Lower lobe of right lung (tissue), 2 donors: ENCODE measurements around the gene PIP5K1B. TPM values are rescaled to one million over a fixed set of nuclear protein-coding genes. Genes with fewer than 3 reads are reported as not detected.

ENCODE experiments used
- ATAC-seq, 2 donors: fragments of 200-7000 bp; cut with Tn5 transposase; one replicate each; pipeline ENCODE4 v1.9.1; 2020 to 2022; ENCODE audit warnings: mild to moderate bottlenecking in 2 of 2, moderate library complexity in 2 of 2
- DNase-seq: peaks from one replicate; pipeline ENCODE4 v3.0.0-alpha.2; 2020
- H3K27ac ChIP-seq: fragments of 200-600 bp; one replicate; pipeline ENCODE4 v1.8.0; 2022
- H3K27me3 ChIP-seq: fragments of 200-600 bp; one replicate; pipeline ENCODE4 v1.8.0; 2022; ENCODE audit warnings: low read depth
- H3K36me3 ChIP-seq: fragments of 200-600 bp; one replicate; pipeline ENCODE4 v1.8.0; 2022; ENCODE audit warnings: mild to moderate bottlenecking
- H3K4me1 ChIP-seq: fragments of 200-600 bp; one replicate; pipeline ENCODE4 v1.8.0; 2022
- H3K4me3 ChIP-seq: fragments of 200-600 bp; one replicate; pipeline ENCODE4 v1.8.0; 2022; ENCODE audit warnings: mild to moderate bottlenecking
- H3K9me3 ChIP-seq: fragments of 200-600 bp; one replicate; pipeline ENCODE4 v1.8.0; 2022
- intact Hi-C: fragments of 100-400 bp; cut with DNase I; formaldehyde crosslinking; loops from one replicate; pipeline ENCODE4 v1.11.0; 2022
- total RNA-seq: library from RNA; stranded (reverse); fragmentation: NEBNext Ultra II Directional; extraction: Animal tissue kit (Norgen Biotek cat#: 25700); gene quantifications from one replicate; pipeline ENCODE4 v1.2.1, GENCODE V29; 2021
- TF ChIP-seq, protein P1 (sequence below): fragments of 200-600 bp; IDR thresholded peaks from one replicate; pipeline ENCODE4 v1.8.0; 2022; ENCODE audit warnings: antibody characterized with exemption, mild to moderate bottlenecking
- donor health status: DM: no; HTN: yes; CAD: no; lungs with severe emphysema.

The PIP5K1B gene
- total RNA-seq, 1 donor from 2014 or later, result 35.9 TPM

- H3K36me3 ChIP-seq, result no peaks in the 10 kb centered on the region
- peaks cover 19% of the 10 kb centered on the region for H3K4me1 ChIP-seq
- no peak for DNase-seq
- no peaks in the 10 kb centered on the region for H3K9me3 ChIP-seq
- ATAC-seq, result no peak
- intact Hi-C loops, result no loop called here
- TF ChIP-seq, protein P1, sequence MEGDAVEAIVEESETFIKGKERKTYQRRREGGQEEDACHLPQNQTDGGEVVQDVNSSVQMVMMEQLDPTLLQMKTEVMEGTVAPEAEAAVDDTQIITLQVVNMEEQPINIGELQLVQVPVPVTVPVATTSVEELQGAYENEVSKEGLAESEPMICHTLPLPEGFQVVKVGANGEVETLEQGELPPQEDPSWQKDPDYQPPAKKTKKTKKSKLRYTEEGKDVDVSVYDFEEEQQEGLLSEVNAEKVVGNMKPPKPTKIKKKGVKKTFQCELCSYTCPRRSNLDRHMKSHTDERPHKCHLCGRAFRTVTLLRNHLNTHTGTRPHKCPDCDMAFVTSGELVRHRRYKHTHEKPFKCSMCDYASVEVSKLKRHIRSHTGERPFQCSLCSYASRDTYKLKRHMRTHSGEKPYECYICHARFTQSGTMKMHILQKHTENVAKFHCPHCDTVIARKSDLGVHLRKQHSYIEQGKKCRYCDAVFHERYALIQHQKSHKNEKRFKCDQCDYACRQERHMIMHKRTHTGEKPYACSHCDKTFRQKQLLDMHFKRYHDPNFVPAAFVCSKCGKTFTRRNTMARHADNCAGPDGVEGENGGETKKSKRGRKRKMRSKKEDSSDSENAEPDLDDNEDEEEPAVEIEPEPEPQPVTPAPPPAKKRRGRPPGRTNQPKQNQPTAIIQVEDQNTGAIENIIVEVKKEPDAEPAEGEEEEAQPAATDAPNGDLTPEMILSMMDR, result no peak
- H3K4me3 ChIP-seq, result no peak overlapping the region
- no peak overlapping the region for H3K27ac ChIP-seq
- H3K27me3 ChIP-seq, result no peaks in the 10 kb centered on the region
Measured at GRCh38 chr9:68963416-68963815, 258.4 kb downstream of the PIP5K1B start.

- intact Hi-C loops, result no loop called here
- H3K4me3 ChIP-seq, result no peak overlapping the region
- H3K36me3 ChIP-seq, result no peaks in the 10 kb centered on the region
- DNase-seq, result no peak
- peaks cover 19% of the 10 kb centered on the region for H3K4me1 ChIP-seq
- H3K27me3 ChIP-seq, result no peaks in the 10 kb centered on the region
- ATAC-seq, result peak; percentile 19 to 47
- TF ChIP-seq, protein P1, result no peak
- H3K27ac ChIP-seq, result peak overlapping the region; percentile 1
- no peaks in the 10 kb centered on the region for H3K9me3 ChIP-seq
Measured at GRCh38 chr9:68964102-68964541, 259.1 kb downstream of the PIP5K1B start.

GRCh38 chr9:68964765-68965164 is 259.7 kb downstream of the PIP5K1B start:
- no peak overlapping the region for H3K4me3 ChIP-seq
- peaks cover 19% of the 10 kb centered on the region for H3K4me1 ChIP-seq
- DNase-seq (no peak), ATAC-seq (no peak)
- peak overlapping the region; percentile 1 for H3K27ac ChIP-seq
- H3K9me3 ChIP-seq, result no peaks in the 10 kb centered on the region
- no peaks in the 10 kb centered on the region for H3K36me3 ChIP-seq
- no peaks in the 10 kb centered on the region for H3K27me3 ChIP-seq
- intact Hi-C loops, result no loop called here
- TF ChIP-seq, protein P1, result no peak

DNA sequence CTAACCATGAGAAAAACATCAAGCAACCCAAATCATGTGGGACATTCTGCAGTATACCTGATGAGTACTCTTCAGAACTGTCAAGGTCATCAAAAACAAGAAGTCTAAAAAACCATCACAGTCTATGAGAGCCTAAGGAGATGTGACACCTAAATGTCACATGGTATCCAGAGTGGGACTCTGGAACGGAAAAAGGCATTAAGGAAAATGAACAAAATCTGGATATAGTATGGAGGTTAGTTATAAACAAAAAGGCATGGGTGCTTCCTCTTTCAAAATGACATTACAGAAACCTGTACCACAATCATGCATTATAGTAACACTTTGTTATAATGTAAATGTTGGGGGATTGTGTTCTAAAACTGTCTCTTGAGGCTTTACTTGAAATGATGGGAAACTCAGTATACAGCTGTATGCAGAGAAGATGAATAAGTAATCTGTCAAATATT is 261.5 kb downstream of the PIP5K1B start:
- intact Hi-C loops, result no loop called here
- ATAC-seq (no peak), DNase-seq (no peak)
- Histone ChIP-seq H3K4me1 (peaks cover 19% of the 10 kb centered on the region), H3K27me3 (no peaks in the 10 kb centered on the region), H3K36me3 (no peaks in the 10 kb centered on the region), H3K9me3 (no peaks in the 10 kb centered on the region), H3K4me3 (no peak overlapping the region), H3K27ac (no peak overlapping the region)
- TF ChIP-seq, protein P1, result no peak

DNA sequence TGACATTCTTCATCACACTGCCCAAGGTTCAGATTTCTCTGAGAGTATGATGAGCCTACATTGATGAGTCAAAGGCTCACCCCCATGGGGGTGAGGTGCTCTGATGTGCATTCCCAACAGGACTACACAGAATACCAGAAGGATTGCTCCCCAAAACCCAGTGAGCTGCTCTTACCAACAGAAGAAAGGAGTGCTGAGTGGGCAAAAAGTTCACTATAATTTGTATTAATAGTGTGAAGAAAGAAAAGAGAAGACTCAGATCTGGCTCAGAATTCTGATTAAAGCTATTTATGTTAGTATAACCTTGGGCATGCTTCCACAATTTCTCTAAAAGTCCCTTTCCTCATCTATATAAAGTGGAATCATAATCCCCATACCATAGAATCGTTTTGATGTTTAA is 262.8 kb downstream of the PIP5K1B start:
- Histone ChIP-seq H3K36me3 (no peaks in the 10 kb centered on the region), H3K27me3 (no peaks in the 10 kb centered on the region), H3K4me1 (peaks cover 19% of the 10 kb centered on the region), H3K4me3 (no peak overlapping the region), H3K27ac (no peak overlapping the region), H3K9me3 (no peaks in the 10 kb centered on the region)
- TF ChIP-seq, protein P1, result no peak
- intact Hi-C loops, result no loop called here
- DNase-seq (no peak), ATAC-seq (no peak)

GRCh38 chr9:68969538-68969937 is 264.5 kb downstream of the PIP5K1B start:
- no peaks in the 10 kb centered on the region for H3K36me3 ChIP-seq
- ATAC-seq (no peak), DNase-seq (no peak)
- H3K27me3 ChIP-seq, result no peaks in the 10 kb centered on the region
- H3K4me1 ChIP-seq, result peaks cover 2% of the 10 kb centered on the region
- H3K27ac ChIP-seq, result no peak overlapping the region
- TF ChIP-seq, protein P1, result no peak
- intact Hi-C loops, result no loop called here
- no peak overlapping the region for H3K4me3 ChIP-seq
- H3K9me3 ChIP-seq, result no peaks in the 10 kb centered on the region
